PC-3 (cell line): ENCODE measurements around the gene GPR37L1.

Source experiments
- EZH2 ChIP-seq: fragments of 300-600 bp; sonication (generic); IDR thresholded peaks from one replicate; pipeline ENCODE4 v1.6.1; 2017; ENCODE audit warnings: antibody characterized with exemption, mild to moderate bottlenecking, low read length; ENCODE audit not compliant: unreplicated experiment
- EZH2phosphoT487 ChIP-seq: fragments of 300-600 bp; sonication (generic); IDR thresholded peaks from 2 replicates; pipeline ENCODE4 v1.6.1; 2018; ENCODE audit warnings: mild to moderate bottlenecking, antibody characterized with exemption, low read length, borderline replicate concordance
- TF ChIP-seq, protein P1 (sequence below): fragments of 300-600 bp; sonication (generic); conservative IDR thresholded peaks from 2 replicates; pipeline ENCODE4 v1.5.1; 2017; ENCODE audit warnings: antibody characterized with exemption, low read depth, mild to moderate bottlenecking, low read length

DNA sequence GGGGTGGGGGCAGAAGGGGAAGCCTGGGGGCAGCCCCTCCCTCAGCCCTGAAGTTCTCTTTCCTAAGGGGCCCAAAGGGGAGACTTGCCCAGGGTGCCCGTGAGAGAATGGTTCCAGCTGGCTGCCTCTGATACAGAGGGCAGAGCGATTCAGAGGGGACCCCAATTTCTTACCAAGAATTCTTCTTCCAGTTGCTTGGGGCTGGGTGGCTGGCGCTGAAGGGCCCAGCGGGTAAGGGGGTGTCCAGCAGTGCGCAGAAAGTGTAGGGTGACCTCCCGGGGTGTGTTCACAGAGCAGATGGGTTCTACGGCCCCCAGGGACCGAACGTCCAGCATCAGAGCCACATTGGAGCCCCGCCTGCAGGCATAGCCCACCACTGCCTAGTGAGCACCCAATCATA is 35.2 kb downstream of the GPR37L1 start:
- no peak for TF ChIP-seq EZH2
- TF ChIP-seq, protein P1, sequence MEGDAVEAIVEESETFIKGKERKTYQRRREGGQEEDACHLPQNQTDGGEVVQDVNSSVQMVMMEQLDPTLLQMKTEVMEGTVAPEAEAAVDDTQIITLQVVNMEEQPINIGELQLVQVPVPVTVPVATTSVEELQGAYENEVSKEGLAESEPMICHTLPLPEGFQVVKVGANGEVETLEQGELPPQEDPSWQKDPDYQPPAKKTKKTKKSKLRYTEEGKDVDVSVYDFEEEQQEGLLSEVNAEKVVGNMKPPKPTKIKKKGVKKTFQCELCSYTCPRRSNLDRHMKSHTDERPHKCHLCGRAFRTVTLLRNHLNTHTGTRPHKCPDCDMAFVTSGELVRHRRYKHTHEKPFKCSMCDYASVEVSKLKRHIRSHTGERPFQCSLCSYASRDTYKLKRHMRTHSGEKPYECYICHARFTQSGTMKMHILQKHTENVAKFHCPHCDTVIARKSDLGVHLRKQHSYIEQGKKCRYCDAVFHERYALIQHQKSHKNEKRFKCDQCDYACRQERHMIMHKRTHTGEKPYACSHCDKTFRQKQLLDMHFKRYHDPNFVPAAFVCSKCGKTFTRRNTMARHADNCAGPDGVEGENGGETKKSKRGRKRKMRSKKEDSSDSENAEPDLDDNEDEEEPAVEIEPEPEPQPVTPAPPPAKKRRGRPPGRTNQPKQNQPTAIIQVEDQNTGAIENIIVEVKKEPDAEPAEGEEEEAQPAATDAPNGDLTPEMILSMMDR: no peak
- no peak for TF ChIP-seq EZH2phosphoT487
